GM18508 (cell line): Measurements from ENCODE around the gene BMERB1.
"Not testable (repeated sequence)": the region's sequence is repeated elsewhere in the genome, so short reads cannot be mapped to it uniquely, and the experiment has no call there.

Experiments used
- ATAC-seq: cut with Tn5 transposase; IDR thresholded peaks from one replicate; pipeline ENCODE4 v1.9.1; 2021; ENCODE audit warnings: moderate number of reproducible peaks; ENCODE audit not compliant: insufficient read depth, unreplicated experiment

Gene BMERB1

DNA sequence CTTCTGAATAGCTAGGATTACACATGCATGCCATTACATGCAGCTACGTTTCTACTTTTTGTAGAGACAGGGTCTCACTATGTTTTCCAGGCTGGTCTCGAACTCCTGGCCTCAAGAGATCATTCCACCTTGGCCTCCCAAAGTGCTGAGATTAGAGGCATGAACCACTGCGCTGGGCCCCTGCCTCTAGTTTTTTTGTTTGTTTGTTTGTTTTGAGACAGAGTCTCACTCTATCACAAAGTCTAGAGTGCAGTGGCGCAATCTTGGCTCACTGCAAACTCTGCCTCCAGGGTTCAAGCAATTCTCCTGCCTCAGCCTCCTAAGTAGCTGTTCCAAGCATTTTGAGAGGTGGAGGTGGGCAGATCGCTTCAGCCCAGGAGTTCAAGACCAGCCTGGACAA, 12.7 kb upstream of the BMERB1 start:
- ATAC-seq, result not testable (repeated sequence)

DNA sequence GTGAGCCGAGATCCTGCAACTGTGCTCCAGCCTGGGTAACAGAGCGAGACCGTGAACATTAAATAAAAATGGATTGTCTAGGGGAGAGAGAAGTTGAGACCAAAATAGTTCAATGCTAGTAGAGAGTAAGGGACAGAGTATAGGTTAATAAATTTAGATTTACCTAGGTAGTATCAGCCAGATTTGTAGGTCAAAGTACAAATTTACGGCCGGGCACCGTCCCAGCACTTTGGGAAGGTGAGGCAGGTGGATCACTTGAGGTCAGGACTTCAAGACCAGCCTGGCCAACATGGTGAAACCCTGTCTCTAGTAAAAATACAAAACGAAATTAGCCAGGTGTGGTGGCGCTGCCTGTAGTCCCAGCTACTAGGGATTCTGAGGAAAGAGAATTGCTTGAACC, 12.2 kb upstream of the BMERB1 start:
- no peak for ATAC-seq

DNA sequence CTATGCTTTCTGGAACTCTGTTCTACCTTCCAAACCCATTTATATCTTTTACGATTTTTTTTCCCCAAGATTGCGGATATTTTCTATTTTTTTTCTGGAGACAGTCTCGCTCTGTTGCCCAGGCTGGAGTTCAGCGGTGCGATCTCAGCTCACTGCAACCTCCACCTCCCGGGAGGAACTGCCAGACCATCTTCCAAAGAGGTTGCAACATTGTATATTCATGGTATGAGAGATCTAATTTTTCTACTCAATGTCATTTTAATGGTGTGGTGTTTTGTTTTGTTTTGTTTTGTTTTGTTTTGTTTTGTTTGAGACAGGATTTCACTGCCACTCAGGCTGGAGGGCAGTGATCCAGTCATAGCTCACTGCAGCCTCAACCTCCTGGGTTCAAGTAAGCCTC, 8.5 kb upstream of the BMERB1 start:
- ATAC-seq, result no peak

DNA sequence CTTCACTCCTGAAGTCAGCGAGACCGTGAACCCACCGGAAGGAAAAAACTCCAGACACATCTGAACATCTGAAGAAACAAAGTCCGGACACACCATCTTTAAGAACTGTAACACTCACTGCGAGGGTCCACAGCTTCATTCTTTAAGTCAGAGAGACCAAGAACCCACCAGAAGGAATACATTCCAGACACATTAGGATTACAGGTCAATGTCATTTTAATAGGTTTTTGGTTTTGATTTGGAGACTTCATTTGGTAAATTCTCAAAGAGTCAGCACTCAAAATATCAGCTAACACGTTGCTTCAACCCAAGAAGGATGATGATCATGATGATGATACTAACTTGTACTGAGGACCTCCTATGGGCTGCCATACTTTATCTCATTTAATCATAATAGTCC, 7.6 kb upstream of the BMERB1 start:
- no peak for ATAC-seq

DNA sequence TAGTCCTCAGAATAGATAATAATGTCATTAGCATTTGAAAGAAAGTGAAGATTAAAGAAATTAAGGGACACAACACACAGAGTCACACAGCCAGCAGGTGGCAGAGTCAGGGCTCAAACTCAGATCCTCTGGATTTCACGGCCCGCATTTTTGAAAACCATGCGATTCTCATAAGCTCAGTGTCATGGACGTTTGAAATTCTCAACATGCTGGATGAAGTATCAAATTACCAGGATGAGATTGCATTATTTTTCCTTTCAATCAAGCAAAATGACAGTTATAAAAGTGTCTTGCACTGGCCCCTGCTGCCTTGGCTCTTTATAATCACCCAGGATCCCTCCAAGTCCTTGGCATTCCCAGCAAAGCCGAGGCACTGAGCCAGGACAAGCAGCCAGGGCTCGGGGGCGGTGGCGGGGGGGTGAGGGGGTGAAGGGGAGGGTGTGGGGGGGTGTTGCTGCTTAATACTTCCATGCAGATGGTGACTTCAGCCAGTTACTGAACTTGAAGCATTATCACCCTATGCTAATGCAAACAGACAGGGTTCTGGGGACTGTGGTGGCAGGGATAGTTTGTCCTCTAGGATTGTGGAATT, 6.6 kb upstream of the BMERB1 start:
- no peak for ATAC-seq

DNA sequence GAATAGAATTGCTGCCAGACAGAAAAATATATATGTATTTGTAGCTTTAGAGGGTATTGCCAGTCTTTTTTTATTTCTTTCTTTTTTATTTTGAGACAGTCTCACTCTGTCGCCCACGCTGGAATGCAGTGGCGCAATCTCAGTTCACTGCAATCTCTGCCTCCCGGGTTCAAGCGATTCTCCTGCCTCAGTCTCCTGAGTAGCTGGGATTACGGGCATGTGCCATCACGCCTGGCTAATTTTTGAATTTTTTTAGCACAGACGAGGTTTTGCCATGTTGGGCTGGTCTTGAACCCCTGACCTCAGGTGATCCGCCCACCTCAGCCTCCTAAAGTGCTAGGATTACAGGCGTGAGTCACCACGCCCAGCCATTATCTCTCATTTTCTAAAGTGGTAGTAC, 3.5 kb upstream of the BMERB1 start:
- not testable (repeated sequence) for ATAC-seq

DNA sequence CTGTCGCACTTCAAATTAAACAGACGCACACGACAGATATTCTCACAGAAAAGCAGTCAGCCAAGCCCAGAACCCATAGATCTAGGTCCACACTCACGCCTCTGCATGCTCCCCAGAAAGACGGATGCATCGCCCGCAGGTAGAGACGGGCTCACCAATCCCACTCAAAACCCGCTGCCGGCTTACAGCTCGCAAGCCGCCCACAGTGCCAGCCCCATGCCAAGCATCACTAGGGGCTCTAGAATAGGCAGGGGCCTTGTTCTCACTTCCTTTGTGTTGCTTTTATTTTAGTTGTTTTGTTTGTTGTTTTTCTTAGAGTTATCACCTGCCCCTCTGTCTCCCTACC, 336 bp upstream of the BMERB1 start:
- ATAC-seq, result no peak

DNA sequence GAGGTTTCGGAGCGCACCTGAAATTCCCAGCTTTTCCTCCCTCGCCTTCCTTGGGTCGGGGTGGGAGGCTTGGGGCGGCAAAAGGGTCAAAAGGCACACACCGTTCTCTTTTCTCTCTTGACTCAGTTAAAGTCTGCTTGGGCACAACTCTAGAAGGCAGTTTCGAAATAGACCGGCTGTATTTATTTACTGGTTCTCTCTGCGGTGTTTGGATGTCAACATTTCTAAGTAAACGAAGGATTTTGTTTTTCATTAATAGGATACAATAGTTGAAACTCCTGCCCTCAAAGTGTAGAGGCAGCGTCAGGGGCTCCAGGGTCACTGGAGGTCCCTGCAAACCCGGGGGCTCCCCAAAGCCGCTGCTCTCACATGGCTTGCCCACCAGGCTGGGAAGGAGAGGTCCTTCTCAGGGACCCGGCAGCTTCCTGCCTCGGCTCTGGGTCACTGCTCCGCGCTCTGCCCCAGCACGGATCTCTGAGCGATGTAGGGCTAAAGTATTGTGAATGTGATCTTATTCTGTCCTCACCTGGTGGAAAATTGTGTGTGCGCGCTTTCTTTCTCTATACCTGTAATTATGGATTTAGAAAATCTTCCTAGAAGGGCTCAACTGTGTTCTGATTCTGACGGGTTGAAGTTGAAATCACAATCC, 952 bp downstream of the BMERB1 start:
- no peak for ATAC-seq

DNA sequence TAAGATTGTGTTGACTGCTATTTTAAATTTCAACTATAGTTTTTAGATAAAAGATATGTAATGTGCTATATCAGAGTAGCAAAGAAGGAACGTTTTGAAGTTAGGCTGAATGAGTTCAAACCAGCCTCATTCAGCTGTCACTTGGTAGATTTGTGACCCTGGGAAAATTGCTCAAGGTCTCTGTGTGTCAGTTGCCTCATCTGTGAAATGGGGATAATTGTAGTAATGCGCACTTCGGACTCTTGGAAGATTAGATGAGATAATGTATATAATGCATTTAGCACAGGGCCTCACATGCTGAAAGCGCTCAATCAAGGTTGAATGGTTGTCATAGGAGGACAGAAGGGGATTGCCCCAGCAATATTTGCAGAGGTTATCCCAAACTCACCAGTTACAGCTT, 4.7 kb downstream of the BMERB1 start:
- ATAC-seq, result no peak

DNA sequence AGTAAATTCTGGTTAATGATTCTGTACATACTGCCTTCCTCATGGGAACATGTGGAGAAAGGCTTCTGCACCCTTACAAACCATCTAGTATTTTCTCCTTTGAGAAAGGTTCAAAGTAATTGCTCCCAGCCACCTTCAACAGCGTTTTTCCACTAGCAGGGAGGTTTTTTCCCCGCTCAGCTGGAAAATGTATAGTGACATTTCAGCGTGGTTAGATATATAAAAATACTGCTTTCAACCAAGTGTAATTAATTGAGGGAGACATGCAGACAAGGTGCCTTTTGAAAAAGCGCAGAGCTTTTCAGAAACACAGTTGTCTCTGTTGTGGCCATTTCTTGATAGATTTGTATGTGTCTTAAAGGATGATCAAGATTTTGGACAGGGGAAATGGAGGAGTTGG, 5.1 kb downstream of the BMERB1 start:
- ATAC-seq, result no peak

DNA sequence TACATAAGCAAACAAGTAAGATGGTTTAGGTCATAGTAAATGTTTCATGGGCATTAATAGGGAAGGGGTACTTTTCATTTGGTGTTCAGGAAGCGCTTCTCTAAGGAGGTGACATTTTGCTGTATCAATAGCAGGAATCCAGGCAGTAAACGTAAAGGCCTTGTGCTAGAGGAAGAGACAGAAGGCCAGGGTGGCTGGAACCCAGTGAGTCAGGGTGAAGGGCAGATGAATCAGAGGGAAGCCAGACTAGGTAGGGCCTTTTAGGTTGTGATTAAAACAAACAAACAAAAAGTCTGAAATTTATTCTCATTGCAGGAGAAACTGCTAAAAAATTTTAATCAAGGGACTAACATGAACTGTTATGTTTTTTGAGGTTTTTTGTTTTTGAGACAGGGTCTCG, 6.5 kb downstream of the BMERB1 start:
- no peak for ATAC-seq

DNA sequence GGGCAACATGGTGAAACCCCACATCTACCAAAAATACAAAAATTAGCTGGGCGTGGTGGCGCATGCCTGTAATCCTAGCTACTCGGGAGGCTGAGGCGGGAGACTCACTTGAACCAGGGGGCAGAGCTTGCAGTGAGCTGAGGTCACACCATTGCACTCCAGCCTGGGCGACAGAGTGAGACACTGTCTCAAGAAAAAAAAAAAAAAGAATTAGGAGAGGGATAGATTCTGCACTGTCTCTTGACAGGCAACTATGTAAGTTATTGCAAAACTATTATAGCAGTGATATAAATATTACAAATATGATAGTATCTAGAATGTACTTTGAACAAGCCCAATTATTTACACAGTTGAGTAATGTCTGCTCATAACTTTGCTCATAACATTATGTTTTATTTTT, 7.8 kb downstream of the BMERB1 start:
- ATAC-seq, result not testable (repeated sequence)

DNA sequence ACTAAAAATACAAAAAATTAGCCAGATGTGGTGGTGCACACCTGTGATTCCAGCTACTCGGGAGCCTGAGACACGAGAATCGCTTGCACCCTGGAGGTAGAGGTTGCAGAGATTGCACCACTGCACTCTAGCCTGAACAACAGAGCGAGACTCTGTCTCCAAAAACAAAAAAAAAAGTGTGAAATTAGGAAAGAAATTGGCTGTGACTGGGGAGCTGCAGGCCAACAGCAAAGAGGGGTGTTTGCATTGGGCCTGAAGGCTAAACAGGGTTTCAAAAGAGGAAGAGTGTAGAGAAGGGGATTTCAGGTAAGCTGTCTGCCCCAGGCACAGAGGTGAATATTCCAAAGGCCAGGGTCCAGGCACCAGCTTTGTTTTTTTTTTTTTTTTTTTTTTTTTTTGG, 9.4 kb downstream of the BMERB1 start:
- no peak for ATAC-seq

DNA sequence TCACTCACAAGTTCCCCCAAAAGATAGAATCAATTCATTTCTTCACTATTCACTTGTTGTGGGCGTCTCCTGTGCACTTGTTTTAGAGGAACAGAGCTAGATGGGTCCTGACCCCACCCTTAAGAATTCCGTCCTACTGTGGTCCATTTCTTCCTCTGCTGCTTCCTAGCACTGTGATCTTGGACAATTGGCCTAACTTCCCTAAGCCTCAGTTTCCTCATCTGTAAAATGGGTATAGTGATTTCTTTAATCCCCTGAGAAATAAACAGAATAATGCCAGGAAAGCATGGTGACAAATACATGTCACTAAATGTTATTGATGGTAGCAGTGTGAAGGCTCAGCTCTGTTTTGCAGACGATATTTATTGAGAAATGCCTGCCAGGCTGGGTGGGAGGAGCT, 9.9 kb downstream of the BMERB1 start:
- no peak for ATAC-seq

DNA sequence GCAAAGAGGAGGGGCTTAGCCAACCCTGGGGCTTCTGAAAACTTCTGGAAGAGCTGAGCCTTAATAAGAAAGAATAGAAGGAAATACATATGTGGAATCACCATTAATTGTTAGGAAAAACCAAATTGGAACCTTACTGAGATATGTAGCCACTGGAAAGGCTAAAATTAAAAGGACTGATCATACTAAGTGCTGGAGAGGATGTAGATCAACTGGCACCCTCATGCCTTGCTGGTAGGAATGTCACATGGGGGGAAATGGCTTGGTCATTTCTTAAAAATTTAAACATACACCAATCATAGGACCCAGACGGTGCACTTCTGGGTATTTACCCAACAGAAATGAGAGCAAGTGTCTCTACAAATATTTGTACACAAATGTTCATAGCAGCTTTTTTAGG, 11.1 kb downstream of the BMERB1 start:
- ATAC-seq, result no peak

DNA sequence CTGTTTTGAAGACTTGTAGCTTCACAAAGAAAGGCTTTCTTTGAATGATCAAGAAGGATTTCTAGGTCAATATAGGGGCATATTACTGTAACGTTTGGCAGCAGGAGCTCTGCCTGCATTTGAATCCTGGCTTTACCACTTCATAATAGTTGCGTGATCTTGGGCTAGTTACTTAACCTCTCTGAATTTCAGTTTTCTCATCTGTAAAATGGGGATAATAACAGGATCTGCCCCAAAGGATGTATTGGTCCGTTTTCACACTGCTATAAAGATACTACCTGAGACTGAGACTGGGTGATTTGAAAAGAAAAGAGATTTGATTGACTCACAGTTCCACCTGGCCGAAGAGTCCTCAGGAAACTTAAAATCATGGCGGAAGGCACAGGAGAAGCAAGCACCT, 12.5 kb downstream of the BMERB1 start:
- no peak for ATAC-seq

DNA sequence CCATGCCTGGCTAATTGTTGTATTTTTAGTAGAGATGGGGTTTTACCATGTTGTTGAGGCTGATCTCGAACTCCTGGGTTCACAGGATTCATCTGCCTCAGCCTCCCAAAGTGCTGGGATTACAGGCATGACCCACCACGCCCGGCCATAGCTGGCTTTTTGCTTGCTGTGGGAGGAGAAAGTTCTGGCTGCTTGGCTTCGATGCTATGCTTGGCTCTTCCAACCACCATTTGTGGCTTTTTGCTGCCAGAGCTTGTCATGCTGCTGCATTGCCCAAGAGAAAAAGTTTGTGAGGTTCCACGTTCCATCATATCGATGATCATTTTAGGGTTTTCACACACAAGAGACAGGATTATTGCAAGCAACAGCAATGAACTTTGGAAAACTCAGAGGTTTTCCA, 16.2 kb downstream of the BMERB1 start:
- no peak for ATAC-seq

DNA sequence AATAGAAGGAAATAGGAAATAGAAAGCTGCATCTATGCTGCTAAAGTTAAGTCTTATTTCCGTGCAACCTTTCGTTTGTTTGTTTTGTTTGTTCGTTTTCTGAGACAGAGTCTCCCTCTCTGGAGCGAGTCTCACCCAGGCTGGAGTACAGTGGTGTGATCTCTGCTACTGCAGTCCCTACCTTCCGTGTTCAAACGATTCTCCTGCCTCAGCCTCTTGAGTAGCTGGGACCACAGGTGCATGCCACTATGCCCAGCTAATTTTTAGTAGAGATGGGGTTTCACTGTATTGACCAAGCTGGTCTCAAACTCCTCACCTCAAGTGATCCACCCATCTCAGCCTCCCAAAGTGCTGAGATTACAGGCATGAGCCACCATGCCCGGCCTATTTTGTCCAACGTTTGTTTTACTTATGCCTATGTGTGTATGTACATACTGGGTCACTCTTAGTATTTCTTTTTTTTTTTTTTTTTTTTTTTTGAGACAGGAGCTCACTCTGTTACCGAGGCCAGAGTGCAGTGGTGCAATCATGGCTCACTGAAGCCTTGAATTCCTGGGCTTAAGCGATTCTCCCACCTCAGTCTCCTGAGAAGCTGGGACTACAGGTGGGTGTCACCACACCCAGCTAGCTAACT, 16.8 kb downstream of the BMERB1 start:
- no peak for ATAC-seq

DNA sequence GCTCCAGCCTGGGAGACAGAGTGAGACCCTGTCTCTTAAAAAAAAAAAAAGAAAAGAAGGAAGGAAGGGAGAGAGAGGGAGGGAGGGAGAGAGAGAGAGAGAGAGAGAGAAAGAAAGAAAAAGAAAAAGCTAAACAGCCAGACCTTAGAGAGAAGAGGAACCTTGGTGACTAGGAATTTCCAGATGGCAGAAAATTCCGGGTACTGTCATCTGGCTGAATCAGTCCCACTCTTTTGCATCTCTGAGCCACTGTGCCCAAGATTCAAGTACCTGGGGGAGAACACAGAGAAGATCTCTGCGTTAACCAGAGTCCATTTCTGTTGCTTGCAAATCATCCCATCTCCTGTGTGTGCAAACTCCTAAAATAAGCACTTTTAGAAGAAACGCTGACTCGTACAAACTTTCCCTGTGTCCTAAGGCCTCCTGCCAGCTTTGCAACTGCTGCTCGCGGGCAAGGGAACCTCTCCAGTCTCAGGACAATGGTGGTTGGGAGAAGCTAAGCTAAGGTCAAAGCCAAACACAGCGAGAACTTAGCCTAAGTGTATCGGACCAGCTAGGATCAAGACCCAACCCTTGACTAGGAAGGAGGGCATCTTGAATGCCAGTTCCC, 18.0 kb downstream of the BMERB1 start:
- no peak for ATAC-seq

DNA sequence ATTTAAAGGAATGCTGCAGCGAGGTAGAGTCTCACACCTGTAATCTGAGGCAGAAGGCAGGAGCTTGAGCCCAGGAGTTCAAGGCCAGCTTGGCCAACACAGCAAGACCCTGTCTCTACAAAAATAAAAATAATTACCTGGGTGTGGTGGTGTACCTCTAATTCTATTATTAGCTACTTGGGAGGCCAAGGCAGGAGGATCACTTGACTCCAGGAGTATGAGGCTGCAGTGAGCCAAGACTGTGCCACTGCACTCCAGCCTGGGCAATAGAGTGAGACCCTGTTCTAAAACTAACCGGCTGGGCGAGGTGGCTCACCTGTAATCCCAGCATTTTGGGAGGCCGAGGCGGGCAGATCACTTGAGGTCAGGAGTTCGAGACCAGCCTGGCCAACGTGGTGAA, 18.9 kb downstream of the BMERB1 start:
- ATAC-seq, result not testable (repeated sequence)

DNA sequence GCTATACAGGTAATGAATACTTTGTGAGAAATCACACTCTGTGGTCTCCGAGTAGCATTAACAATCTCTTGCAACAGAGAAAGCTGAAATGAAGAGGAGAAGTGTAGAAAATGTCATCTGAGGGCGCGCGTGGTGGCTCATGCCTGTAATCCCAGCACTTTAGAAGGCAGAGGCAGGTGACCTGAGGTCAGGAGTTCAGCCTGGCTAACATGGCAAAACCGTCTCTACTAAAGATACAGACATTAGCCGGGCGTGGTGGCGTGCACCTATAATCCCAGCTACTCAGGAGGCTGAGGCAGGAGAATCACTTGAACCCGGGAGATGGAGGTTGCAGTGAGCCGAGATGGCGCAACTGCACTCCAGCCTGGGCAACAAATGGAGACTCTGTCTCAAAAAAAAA, 20.5 kb downstream of the BMERB1 start:
- ATAC-seq, result not testable (repeated sequence)

DNA sequence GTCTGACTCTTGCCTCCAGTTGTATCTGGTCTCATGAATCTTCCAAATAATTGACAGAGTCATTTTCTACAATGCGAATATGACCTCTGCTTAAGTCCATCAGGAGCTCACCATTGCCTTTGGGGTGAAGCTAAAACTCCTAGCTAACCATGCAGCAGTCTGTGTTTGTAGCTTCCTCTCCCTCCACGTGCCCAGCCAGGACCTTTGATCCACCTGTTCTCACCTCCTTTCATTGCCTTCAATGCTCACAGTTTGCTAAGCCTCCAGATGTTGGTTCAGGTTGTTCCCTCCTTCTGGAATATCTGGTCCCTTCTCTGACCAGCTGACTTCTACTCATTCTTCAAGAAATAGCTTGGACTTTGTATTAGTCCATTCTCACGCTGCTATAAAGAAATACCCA, 23.0 kb downstream of the BMERB1 start:
- no peak for ATAC-seq
